Central memory CD8-positive, alpha-beta T cell (primary cell): Measurements from ENCODE around the gene SMG7.

Source experiments
- ATAC-seq: fragments of 150-1000 bp; cut with Tn5 transposase; replicated peaks from 2 replicates; pipeline ENCODE4 v1.10.0; 2022; ENCODE audit warnings: mild to moderate bottlenecking, moderate FRiP score, moderate number of reproducible peaks; ENCODE audit not compliant: poor library complexity, severe bottlenecking; ENCODE audit errors: extremely low read depth
- DNase-seq, 2 donors: peaks; one replicate each; pipeline ENCODE4 v3.0.0; 2021; ENCODE audit warnings: low spot score in 2 of 2
- H3K27ac Mint-ChIP-seq: one replicate; pipeline ENCODE4 v1.8.0; 2022; ENCODE audit warnings: low read depth, mild to moderate bottlenecking, moderate library complexity, mixed read lengths
- H3K27me3 Mint-ChIP-seq: one replicate; pipeline ENCODE4 v1.8.0; 2022; ENCODE audit warnings: mixed read lengths
- H3K36me3 Mint-ChIP-seq: one replicate; pipeline ENCODE4 v1.8.0; 2022; ENCODE audit warnings: mild to moderate bottlenecking, moderate library complexity, mixed read lengths; ENCODE audit not compliant: insufficient read depth
- H3K4me1 Mint-ChIP-seq: one replicate; pipeline ENCODE4 v1.8.0; 2022; ENCODE audit warnings: mixed read lengths
- H3K4me3 Mint-ChIP-seq: one replicate; pipeline ENCODE4 v1.8.0; 2022; ENCODE audit warnings: mild to moderate bottlenecking, moderate library complexity, mixed read lengths
- H3K9me3 Mint-ChIP-seq: one replicate; pipeline ENCODE4 v1.8.0; 2022; ENCODE audit warnings: mixed read lengths

The SMG7 gene

GRCh38 chr1:183577897-183578465 is 105.7 kb downstream of the SMG7 start:
- DNase-seq (no peak), ATAC-seq (no peak)
- no peaks in the 10 kb centered on the region for H3K9me3 Mint-ChIP-seq
- H3K36me3 Mint-ChIP-seq = no peaks in the 10 kb centered on the region
- H3K4me1 Mint-ChIP-seq = no peaks in the 10 kb centered on the region
- H3K27ac Mint-ChIP-seq = no peak overlapping the region
- H3K27me3 Mint-ChIP-seq = no peaks in the 10 kb centered on the region
- no peak overlapping the region for H3K4me3 Mint-ChIP-seq

- Mint-ChIP-seq H3K27ac (no peak overlapping the region), H3K27me3 (no peaks in the 10 kb centered on the region), H3K4me1 (no peaks in the 10 kb centered on the region), H3K4me3 (no peak overlapping the region), H3K36me3 (peaks cover 1% of the 10 kb centered on the region), H3K9me3 (no peaks in the 10 kb centered on the region)
- ATAC-seq (no peak), DNase-seq (no peak)
Measured at GRCh38 chr1:183578856-183579255, 106.6 kb downstream of the SMG7 start.

GRCh38 chr1:183580281-183580682 is 108.0 kb downstream of the SMG7 start:
- Mint-ChIP-seq H3K36me3 (peaks cover 3% of the 10 kb centered on the region), H3K27ac (no peak overlapping the region), H3K4me3 (no peak overlapping the region), H3K9me3 (no peaks in the 10 kb centered on the region), H3K27me3 (no peaks in the 10 kb centered on the region), H3K4me1 (no peaks in the 10 kb centered on the region)
- DNase-seq (no peak), ATAC-seq (peak; percentile 49)

GRCh38 chr1:183582021-183582713 is 109.9 kb downstream of the SMG7 start:
- Mint-ChIP-seq H3K27me3 (no peaks in the 10 kb centered on the region), H3K4me1 (no peaks in the 10 kb centered on the region), H3K9me3 (no peaks in the 10 kb centered on the region), H3K27ac (no peak overlapping the region), H3K4me3 (no peak overlapping the region), H3K36me3 (peaks cover 5% of the 10 kb centered on the region)
- ATAC-seq = no peak
- no peak for DNase-seq

GRCh38 chr1:183583466-183583865 is 111.2 kb downstream of the SMG7 start:
- Mint-ChIP-seq H3K4me1 (no peaks in the 10 kb centered on the region), H3K4me3 (no peak overlapping the region), H3K9me3 (no peaks in the 10 kb centered on the region), H3K27me3 (no peaks in the 10 kb centered on the region), H3K36me3 (peaks cover 5% of the 10 kb centered on the region), H3K27ac (no peak overlapping the region)
- no peak for DNase-seq
- no peak for ATAC-seq

- Mint-ChIP-seq H3K27me3 (no peaks in the 10 kb centered on the region), H3K4me1 (peaks cover 1% of the 10 kb centered on the region), H3K36me3 (peaks cover 5% of the 10 kb centered on the region), H3K9me3 (no peaks in the 10 kb centered on the region), H3K4me3 (no peak overlapping the region), H3K27ac (no peak overlapping the region)
- DNase-seq (no peak), ATAC-seq (no peak)
Measured at GRCh38 chr1:183584147-183584546, 111.8 kb downstream of the SMG7 start.

GRCh38 chr1:183585038-183585437 is 112.7 kb downstream of the SMG7 start:
- Mint-ChIP-seq H3K9me3 (no peaks in the 10 kb centered on the region), H3K27ac (no peak overlapping the region), H3K27me3 (no peaks in the 10 kb centered on the region), H3K36me3 (peaks cover 5% of the 10 kb centered on the region), H3K4me3 (no peak overlapping the region), H3K4me1 (peaks cover 8% of the 10 kb centered on the region)
- ATAC-seq (no peak), DNase-seq (no peak)

GRCh38 chr1:183586455-183586854 is 114.2 kb downstream of the SMG7 start:
- Mint-ChIP-seq H3K4me3 (no peak overlapping the region), H3K27me3 (no peaks in the 10 kb centered on the region), H3K4me1 (peaks cover 19% of the 10 kb centered on the region), H3K36me3 (peaks cover 5% of the 10 kb centered on the region), H3K27ac (no peak overlapping the region), H3K9me3 (no peaks in the 10 kb centered on the region)
- ATAC-seq = no peak
- no peak for DNase-seq

- ATAC-seq = no peak
- DNase-seq = no peak
Measured at GRCh38 chr1:183586926-183587325, 114.6 kb downstream of the SMG7 start.

GRCh38 chr1:183588827-183589226 is 116.5 kb downstream of the SMG7 start:
- no peaks in the 10 kb centered on the region for H3K9me3 Mint-ChIP-seq
- DNase-seq = no peak
- H3K4me1 Mint-ChIP-seq = peaks cover 19% of the 10 kb centered on the region
- peak overlapping the region; percentile 29 for H3K27ac Mint-ChIP-seq
- no peaks in the 10 kb centered on the region for H3K27me3 Mint-ChIP-seq
- no peak for ATAC-seq
- peaks cover 4% of the 10 kb centered on the region for H3K36me3 Mint-ChIP-seq
- no peak overlapping the region for H3K4me3 Mint-ChIP-seq

More at GRCh38 chr1:183586926-183587325, 114.6 kb downstream of the SMG7 start:
- Mint-ChIP-seq H3K4me1 (peaks cover 19% of the 10 kb centered on the region), H3K27me3 (no peaks in the 10 kb centered on the region), H3K36me3 (peaks cover 5% of the 10 kb centered on the region), H3K9me3 (no peaks in the 10 kb centered on the region), H3K27ac (no peak overlapping the region), H3K4me3 (no peak overlapping the region)

- Mint-ChIP-seq H3K36me3 (peaks cover 4% of the 10 kb centered on the region), H3K4me3 (no peak overlapping the region), H3K9me3 (no peaks in the 10 kb centered on the region), H3K27me3 (no peaks in the 10 kb centered on the region), H3K27ac (peak overlapping the region; percentile 29), H3K4me1 (peaks cover 19% of the 10 kb centered on the region)
- no peak for ATAC-seq
- DNase-seq = no peak
Measured at GRCh38 chr1:183589384-183589783, 117.1 kb downstream of the SMG7 start.

- peaks cover 4% of the 10 kb centered on the region for H3K36me3 Mint-ChIP-seq
- peaks cover 19% of the 10 kb centered on the region for H3K4me1 Mint-ChIP-seq
- no peaks in the 10 kb centered on the region for H3K9me3 Mint-ChIP-seq
Measured at GRCh38 chr1:183589874-183590243, 117.6 kb downstream of the SMG7 start.

More at GRCh38 chr1:183589874-183590243, 117.6 kb downstream of the SMG7 start:
- no peak for DNase-seq
- H3K27ac Mint-ChIP-seq = peak overlapping the region; percentile 77
- H3K27me3 Mint-ChIP-seq = no peaks in the 10 kb centered on the region
- no peak for ATAC-seq
- peak overlapping the region; percentile 54 for H3K4me3 Mint-ChIP-seq
